Measurements from ENCODE around the gene ESYT1.
"Not testable (repeated sequence)": the region's sequence is repeated elsewhere in the genome, so short reads cannot be mapped to it uniquely, and the experiment has no call there.

The ESYT1 gene

DNA sequence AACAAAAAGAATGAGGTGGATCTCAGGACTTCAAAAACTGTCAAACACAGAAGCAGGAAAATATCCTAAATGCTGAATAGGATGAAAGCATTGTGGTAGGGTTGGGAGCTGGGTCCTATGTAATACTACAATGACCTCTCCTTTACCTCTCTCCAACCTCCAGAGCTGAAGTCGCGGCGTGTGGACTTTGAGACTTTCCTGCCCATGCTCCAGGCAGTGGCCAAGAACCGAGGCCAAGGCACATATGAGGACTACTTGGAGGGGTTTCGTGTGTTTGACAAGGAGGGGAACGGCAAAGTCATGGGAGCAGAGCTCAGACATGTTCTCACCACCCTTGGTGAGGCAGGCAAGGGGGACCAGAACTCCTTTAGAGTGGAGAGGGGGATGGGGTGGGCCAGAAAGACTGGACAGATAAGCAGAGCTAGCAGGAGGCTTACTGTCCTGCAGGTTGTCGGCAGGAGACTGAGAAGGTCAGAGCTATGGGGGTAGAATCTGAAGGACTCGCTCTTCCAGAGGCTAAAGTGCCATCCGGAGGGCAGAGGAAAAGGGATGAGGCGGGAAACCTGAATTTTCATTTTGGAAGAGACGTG lies 27.3 kb downstream of the ESYT1 start:
- DNase-seq = no peak

DNA sequence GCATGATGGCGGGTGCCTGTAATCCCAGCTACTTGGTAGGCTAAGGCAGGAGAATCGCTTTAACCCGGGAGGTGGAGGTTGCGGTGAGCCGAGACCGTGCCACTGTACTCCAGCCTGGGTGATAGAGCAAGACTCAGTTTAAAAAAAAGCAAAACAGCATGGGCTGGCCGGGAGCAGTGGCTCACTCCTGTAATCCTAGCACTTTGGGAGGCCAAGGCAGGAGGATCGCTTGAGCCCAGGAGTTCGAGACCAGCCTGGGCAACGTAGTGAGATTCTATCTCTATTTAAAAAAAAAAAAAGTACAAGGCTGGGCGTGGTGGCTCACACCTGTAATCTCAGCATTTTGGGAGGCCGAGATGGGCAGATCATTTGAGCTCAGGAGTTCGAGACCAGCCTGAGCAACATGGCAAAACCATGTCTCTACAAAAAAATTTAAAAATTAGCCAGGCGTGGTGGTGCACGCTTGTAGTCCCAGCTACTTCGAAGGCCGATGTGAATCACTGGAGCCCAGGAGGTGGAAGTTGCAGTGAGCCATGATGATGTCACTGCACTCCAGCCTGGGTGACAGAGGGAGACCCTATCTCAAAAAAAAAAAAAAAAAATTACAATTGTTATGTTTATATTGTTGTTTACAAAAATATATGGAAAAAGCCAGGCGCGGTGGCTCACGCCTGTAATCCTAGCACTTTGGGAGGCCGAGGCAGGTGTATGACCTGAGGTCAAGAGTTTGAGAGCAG lies 28.6 kb downstream of the ESYT1 start:
- DNase-seq = not testable (repeated sequence)

GRCh38 chr12:56157201-56158028 lies 29.3 kb downstream of the ESYT1 start:
- peak in 51 of 56 donors; percentile 23 to 87 (median 65) for DNase-seq

DNA sequence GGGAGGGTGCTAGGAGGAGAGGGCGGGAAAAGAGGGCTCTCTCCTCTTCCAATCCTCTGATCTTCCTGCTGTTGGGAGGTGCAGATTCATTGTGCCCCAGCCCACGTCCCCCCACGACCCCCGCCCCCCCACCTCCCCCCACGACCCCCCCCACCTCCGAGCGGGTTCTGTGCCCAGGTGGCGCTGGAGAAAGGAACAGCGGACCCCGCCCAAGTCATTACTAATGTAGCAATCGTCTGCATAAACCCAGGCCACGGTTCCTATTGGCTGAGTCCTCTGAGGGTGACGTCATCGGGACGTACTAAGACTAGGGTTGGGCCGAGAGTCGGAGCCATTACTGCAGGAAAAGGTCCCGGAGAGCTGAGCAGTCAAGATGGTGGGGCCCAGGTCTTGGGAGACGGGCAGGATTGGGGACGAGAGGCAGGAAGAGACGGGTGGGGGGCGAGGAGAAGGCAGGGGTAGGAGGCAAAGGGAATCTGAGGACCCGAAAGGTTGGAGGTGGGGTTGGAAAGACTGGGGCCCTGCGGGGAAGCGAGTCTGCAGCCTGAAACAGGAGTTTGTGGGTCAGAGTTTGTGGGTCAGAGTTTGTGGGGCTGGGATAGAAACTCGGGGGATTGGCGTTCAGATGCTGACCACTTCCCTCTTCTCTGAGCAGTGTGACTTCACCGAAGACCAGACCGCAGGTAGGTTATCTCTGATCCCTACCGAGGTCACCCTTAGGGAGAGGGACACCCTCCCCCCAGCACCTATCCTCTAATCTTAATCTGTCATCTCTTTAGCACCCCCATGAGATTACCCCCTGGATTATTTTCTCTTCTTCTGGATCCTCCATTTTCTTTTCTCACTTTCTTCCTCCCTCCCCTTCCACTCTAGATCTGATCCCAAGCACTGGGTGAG lies 30.2 kb downstream of the ESYT1 start, which contains the start of gene MYL6:
MYL6 (plus strand) TSS at position 331 of the 897 bp plus-strand sequence; CDS start at position 374, 43 bp downstream.
- DNase-seq = peak; percentile 58 to 99 (median 93)

DNA sequence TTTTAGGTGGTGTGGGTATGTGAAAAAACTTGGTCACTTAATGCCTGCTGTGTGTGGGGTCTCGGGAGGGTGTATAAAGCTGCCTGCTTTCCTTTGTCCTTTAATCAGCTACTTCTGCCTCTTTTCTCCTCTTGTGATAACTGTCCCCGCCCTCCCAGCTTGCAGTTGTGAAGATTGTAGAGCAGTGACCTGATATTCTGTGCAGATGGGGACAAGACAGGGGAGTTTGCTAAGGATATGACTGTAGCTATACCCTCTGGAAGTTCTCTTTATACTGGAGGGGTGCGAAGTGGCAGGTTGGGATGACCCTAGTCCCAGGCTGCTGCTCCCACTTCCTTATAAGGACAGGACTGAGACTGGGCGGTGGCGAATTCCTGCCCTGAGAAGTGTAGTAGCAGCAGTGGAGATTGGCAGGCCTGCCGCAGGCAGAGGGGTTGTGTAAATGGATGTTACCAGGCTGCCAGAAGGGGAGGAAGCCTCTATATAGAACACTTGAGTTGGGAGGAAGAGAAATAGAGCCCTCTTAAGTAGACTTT lies 30.9 kb downstream of the ESYT1 start:
- DNase-seq = peak in 31 of 56 donors; percentile 3 to 56 (median 17)

- no peak for DNase-seq
Measured at GRCh38 chr12:56159482-56160192, 31.6 kb downstream of the ESYT1 start.

DNA sequence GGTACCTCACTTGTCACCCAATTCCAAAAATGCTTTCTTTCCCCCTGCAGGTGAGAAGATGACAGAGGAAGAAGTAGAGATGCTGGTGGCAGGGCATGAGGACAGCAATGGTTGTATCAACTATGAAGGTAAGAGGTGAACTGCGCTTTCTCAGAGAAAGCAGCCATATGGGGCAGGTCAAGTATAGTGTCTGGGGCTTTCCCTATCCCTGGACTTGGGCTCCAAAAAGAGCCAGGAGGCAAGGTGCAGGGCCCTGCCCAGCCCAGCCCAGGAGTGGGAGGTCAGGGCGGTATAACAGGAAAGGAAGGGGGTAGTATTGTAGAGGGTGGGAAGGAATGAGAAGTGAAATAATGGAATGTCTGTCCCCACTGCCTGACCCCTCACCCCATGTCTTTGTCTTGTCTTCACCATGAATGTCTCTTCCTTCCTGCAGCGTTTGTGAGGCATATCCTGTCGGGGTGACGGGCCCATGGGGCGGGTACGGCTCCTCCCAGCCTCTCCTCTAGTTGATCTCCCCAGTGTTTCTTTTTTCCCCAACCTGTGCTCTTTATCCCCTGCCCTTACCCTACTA lies 32.2 kb downstream of the ESYT1 start:
- DNase-seq = peak in 1 of 56 donors; percentile 15

DNA sequence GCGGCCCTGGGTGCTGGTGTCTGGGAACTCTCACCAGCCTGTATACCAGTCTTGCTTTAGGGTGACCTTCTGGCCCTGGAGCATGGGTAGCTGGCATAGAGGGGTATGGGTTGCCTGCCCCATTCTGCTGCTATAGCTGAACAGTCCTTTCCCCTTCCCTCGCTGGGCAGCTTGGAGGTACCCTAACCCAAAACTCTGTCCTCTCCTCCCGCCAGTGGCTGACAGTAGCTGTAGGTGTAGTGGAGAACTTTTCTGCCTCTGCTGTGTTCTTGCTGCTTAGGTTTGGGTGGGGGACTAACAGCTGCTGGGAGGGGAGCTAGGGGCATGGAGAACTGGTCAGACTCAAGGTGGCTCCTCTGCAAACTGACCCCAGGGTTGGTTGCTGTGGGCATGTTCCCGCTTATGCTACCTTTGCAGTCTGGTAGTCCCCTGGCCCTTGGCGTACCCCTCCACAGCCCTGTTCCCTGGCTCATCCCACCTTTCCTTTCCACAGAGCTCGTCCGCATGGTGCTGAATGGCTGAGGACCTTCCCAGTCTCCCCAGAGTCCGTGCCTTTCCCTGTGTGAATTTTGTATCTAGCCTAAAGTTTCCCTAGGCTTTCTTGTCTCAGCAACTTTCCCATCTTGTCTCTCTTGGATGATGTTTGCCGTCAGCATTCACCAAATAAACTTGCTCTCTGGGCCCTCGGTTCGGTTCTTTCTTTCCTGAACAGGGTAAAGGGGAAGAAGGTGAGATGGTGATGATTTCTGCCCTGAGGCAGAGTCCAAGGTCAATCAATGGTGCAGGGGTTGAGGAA lies 33.0 kb downstream of the ESYT1 start:
- no peak for DNase-seq

GRCh38 chr12:56161690-56162351 lies 33.8 kb downstream of the ESYT1 start:
- no peak for DNase-seq

DNA sequence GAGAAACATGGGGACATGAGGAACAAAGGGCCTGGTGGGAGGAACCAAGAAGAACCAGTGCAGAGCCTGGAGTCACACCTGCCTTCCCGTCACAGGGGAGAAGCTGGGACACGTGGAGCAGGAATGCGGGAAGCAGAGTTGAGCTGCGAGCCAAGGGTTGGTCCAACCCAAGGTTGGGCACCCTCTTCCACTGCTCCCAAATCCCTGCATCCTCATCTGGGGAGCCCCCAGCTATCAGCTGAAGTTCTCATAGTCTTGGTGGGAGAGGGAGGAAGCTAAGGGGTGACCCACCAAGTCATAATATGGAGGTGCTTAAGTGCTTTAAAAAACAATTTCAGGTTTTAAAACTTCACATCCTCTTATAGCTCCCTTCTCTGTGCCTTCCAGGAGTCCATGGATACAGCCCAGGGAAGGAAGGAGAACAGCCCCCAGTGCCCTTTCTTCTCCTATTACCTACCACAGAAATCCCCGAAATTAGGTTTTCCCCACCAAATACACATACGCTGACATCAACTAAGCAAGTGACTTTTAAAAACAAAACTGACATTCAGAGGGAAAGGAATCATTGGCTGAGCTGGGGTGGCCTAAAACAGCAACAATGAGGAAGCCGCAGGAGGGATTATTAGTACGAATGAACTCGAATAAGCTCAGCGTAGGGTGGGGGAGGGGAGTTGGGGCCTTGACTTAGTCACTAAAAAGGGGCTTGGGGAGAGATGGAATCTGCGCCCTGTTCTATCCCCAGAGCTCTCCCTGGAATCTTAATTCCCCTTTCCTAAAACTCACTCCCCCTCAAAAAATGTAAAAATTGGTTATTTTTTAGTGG lies 34.6 kb downstream of the ESYT1 start:
- no peak for DNase-seq

DNA sequence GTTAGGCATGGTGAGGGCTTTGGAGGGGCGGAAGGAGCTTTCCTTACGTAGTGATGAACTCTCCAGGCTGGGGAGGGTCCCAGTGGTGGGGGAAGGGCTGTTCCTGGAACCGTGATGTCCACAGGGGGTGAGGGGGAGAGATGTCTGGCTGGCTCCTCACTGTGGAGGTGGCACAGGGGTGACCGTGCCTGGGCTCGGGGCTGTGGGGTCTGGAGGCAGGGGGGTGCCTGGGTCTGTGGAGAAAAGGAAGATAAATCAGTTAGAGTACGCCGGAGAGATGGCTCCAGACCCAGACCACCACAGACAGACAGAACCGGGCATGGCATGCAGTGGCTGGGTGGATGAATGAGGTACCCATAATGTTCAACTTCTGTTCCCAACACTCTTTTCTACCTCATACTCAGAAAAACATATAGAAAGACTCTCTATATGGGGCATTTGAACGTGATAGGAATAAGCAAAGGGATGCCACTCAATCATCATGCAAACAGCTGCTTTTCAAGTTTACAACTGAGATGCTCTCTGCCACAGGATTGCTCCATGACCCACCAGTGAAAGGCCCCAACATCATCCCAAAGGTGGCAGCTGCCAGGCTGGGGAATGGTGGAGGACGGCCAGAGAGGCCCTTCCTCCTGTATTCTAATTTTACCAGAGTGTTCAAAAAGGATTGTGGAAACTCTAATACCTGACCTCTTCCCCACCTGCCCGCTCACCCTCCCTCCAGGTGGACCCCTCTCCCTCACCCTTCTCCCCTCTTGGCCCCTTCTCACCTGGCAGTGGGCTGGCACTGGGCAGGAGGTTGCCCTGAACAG lies 35.7 kb downstream of the ESYT1 start:
- no peak for DNase-seq

GRCh38 chr12:56164345-56164729 lies 36.3 kb downstream of the ESYT1 start:
- DNase-seq = no peak

- no peak for DNase-seq
Measured at GRCh38 chr12:56165369-56165768, 37.3 kb downstream of the ESYT1 start.

DNA sequence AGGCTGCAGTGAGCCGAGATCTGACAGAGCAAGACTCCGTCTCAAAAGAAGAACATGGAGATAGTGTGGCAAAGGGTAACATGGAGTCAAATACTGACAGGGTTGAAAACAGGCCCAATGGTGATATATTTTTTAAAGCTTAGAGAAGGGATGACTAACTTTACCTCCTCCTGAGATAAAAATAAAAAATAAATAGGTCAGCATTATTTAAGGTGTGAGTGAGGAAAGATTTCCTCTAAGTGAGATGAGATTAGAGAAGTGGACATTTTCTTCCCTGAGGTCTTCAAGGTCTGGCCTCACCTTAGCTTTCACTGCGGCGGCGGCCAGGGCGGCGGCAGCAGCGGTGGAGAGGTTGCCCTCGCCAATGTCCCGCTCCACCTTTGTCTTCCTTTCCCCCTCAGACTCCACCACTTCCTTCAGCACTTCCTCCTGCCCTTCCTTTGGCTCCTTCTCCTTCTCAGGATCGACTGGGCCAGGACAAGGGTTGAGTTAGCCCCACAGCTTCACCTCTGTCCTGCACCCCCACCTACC lies 41.2 kb downstream of the ESYT1 start:
- no peak for DNase-seq

GRCh38 chr12:56172839-56173238 lies 44.8 kb downstream of the ESYT1 start:
- no peak for DNase-seq

DNA sequence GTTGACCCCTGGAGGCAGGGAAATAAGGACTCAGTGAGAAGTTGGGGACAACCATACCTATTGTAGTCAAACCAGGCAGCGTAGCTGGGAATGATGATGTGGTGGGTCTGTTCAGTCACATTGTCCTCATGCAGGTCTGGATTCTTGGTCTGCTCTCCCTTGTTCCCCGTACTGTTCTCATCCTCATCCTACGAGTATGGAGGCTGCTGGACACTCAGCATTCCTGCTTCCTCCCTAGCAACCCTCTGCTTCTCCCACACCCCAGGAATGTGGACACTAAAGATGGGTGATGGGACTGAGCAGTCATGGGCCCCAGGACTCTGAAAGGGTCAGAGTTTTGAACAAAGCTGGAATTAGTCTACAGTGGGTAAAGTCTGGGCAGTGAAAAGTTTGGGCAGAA lies 50.3 kb downstream of the ESYT1 start:
- no peak for DNase-seq
